HG02763 (cell line): Measurements from ENCODE around the gene DSC3.
"Not testable (repeated sequence)": the region's sequence is repeated elsewhere in the genome, so short reads cannot be mapped to it uniquely, and the experiment has no call there.

Source experiments
- ATAC-seq: cut with Tn5 transposase; IDR thresholded peaks from one replicate; pipeline ENCODE4 v1.9.1; 2021; ENCODE audit warnings: mild to moderate bottlenecking, moderate library complexity; ENCODE audit not compliant: unreplicated experiment

Gene DSC3

GRCh38 chr18:31042084-31042405 lies 497 bp downstream of the DSC3 start:
- no peak for ATAC-seq

- no peak for ATAC-seq
Observed at GRCh38 chr18:31041271-31042083, 1.1 kb downstream of the DSC3 start.

DNA sequence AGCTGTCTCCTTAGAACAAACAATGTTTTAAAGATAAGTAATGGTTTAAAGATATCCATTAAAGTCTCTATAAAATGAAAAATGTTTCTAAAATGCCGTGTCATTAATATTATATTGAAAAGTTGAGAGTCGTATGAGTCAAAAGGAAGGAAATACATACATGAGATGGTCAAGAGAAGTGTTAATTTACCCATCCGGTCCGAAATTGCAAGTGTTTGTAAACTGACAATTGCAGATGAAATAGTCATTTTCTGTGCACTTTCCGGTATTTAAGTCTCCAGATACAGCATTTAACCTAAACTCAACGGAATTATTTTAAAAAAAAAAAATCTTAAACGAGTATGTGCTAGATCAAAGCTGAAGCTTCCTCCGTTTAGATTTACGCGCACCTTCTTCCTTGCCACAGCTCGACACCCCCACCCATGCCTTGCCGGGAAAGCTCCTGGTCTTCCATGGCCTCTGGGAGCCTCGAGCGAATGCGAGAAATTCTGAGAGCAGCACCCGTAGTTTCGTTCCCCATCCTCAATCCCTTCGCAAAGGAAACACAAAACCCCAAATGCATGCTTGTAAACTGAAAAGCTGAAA lies 1.8 kb downstream of the DSC3 start:
- no peak for ATAC-seq

- ATAC-seq, result no peak
Observed at GRCh38 chr18:31039426-31039825, 3.1 kb downstream of the DSC3 start.

- ATAC-seq, result not testable (repeated sequence)
Observed at GRCh38 chr18:31037686-31038085, 4.9 kb downstream of the DSC3 start.

GRCh38 chr18:31034541-31034940 lies 8.0 kb downstream of the DSC3 start:
- no peak for ATAC-seq

DNA sequence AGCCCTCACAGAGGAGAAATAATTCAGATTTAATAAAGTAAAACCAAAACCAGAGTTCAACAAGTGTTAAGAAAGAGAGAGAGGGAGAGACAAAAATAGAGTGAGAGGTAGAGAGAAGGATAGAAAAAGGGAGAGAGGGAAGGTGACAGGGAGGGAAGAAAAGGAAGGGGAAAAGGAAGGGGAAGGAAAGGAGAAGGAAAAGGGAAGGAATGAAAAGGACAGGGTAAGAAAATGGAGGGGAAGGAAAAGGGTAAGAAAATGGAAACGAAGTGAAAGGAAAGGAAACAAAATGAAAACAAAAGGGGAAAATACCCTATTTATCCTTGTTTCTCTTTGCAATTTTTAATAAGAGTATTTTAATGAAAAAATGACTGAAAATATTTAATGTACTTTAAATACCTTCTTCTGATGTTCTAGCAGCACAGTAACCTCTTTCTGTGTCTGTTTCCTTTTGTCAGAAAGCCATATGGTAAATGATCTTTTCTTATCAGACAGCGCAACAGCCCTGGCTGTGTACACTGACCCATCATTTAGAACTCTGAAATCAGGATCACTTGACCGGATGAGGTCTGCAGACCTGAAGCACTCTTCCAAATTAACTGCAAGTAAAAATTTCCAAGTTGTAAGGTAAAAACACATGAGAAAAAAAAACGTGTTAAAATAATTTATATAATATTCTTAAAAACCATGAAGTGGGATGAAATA lies 11.8 kb downstream of the DSC3 start:
- ATAC-seq, result no peak

- no peak for ATAC-seq
Observed at GRCh38 chr18:31015715-31016434, 26.7 kb downstream of the DSC3 start.

DNA sequence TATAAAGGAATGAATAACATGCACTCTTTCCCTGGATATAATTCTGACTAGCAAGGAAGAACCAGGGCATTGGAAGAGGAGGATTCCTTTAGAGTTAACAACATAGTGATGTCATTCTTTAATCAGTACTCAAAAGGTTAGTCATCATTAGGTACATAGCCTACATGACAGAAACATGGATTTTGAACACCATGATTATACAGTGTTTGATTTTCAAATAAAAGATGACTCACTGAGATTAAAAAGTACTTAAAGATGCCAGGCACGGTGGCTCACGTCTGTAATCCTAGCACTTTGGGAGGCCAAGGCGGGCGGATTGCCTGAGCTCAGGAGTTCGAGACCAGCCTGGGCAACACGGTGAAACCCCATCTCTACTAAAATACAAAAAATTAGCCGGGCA lies 31.1 kb downstream of the DSC3 start:
- not testable (repeated sequence) for ATAC-seq

GRCh38 chr18:31010601-31011000 lies 31.9 kb downstream of the DSC3 start:
- ATAC-seq, result no peak

- no peak for ATAC-seq
Observed at GRCh38 chr18:30999887-31000628, 42.5 kb downstream of the DSC3 start.

GRCh38 chr18:30999186-30999585 lies 43.4 kb downstream of the DSC3 start:
- ATAC-seq, result no peak

DNA sequence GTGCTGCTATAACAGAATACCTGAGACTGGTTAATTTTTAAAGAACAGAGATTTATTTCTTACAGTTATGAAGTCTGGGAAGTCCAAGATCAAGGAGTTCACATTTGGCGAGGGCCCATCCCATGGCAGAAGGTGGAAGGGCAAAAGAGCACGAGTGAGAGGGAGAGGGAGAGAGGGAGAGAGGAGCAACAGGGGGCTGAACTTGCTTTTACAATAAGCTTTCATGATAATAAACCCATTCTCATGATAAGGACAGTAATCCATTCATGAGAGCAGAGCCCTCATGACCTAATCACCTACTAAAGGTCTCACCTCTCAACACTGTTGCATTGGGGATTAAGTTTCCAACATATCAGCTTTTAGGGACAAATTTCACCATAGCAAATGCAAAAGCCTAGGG lies 45.3 kb downstream of the DSC3 start:
- ATAC-seq, result no peak

GRCh38 chr18:30992231-30992630 lies 50.3 kb downstream of the DSC3 start:
- ATAC-seq, result no peak

- ATAC-seq, result no peak
Observed at GRCh38 chr18:30991397-30991796, 51.1 kb downstream of the DSC3 start.

DNA sequence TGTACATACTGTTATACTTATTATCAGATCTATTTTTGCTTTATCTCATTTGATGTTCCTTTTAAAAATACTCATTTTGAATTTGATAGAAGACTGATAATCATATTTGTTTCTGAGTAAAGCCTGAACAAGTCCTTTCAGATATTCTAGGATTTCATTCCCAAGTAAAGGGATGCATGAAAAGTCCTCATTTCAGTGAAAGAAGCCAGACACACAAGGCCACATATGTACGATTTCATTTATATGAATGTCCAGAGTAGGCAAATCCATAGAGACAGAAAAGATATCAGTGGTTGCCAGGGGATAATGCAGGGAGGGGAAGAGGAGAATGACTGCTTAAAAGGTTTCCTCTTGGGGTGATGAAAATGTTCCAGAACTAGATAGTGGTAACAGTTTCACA lies 53.4 kb downstream of the DSC3 start:
- no peak for ATAC-seq

DNA sequence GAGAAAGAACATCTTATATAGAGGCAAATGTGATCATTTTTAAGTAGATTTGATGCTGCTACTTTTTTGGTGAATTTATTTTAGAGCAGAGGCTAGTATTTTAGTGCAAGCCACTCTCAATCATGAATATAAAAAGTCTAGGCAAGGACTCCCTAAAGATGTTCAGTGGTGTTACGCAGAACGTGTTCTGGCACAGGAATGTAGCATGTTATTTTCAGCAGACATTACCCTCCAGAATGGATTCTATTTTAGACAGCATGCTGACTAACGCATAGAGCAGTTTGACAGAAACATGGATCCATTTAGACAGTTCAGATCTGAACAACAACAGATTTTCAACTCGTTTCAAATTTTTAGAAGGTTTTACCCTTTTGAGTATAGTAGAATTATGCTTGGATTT lies 54.1 kb downstream of the DSC3 start:
- no peak for ATAC-seq

- ATAC-seq, result no peak
Observed at GRCh38 chr18:30987467-30988241, 54.9 kb downstream of the DSC3 start.

GRCh38 chr18:30985753-30986152 lies 56.8 kb downstream of the DSC3 start:
- no peak for ATAC-seq
